NCI-H1694 (cell line): Measurements from ENCODE around the gene DNAH6.
"Not testable (repeated sequence)": the region's sequence is repeated elsewhere in the genome, so short reads cannot be mapped to it uniquely, and the experiment has no call there.

ENCODE experiments used
- DNase-seq: peaks from one replicate; lab custom pipeline; 2025; lab: John Stamatoyannopoulos, UW

Gene DNAH6

GRCh38 chr2:84838434-84839145 is 322.3 kb downstream of the DNAH6 start:
- no peak for DNase-seq

GRCh38 chr2:84839851-84840250 is 323.6 kb downstream of the DNAH6 start:
- DNase-seq = no peak

- no peak for DNase-seq
Measured at GRCh38 chr2:84840306-84840705, 324.0 kb downstream of the DNAH6 start.

GRCh38 chr2:84841577-84841976 is 325.3 kb downstream of the DNAH6 start:
- no peak for DNase-seq

- no peak for DNase-seq
Measured at GRCh38 chr2:84844141-84844540, 327.8 kb downstream of the DNAH6 start.

- DNase-seq = no peak
Measured at GRCh38 chr2:84846041-84846663, 329.9 kb downstream of the DNAH6 start.

GRCh38 chr2:84846741-84847142 is 330.4 kb downstream of the DNAH6 start:
- no peak for DNase-seq

GRCh38 chr2:84847326-84848050 is 331.2 kb downstream of the DNAH6 start:
- no peak for DNase-seq

- DNase-seq = peak; percentile 98
Measured at GRCh38 chr2:84849271-84849952, 333.1 kb downstream of the DNAH6 start.

- no peak for DNase-seq
Measured at GRCh38 chr2:84850471-84850870, 334.2 kb downstream of the DNAH6 start.

GRCh38 chr2:84851876-84852275 is 335.6 kb downstream of the DNAH6 start:
- DNase-seq = no peak

GRCh38 chr2:84854850-84855249 is 338.6 kb downstream of the DNAH6 start:
- no peak for DNase-seq

- no peak for DNase-seq
Measured at GRCh38 chr2:84855731-84856130, 339.4 kb downstream of the DNAH6 start.

- no peak for DNase-seq
Measured at GRCh38 chr2:84856787-84857186, 340.5 kb downstream of the DNAH6 start.

GRCh38 chr2:84857566-84857965 is 341.3 kb downstream of the DNAH6 start:
- DNase-seq = no peak

GRCh38 chr2:84858123-84858522 is 341.8 kb downstream of the DNAH6 start:
- DNase-seq = no peak

- DNase-seq = no peak
Measured at GRCh38 chr2:84858937-84859336, 342.6 kb downstream of the DNAH6 start.

GRCh38 chr2:84861539-84861938 is 345.2 kb downstream of the DNAH6 start:
- no peak for DNase-seq

GRCh38 chr2:84862006-84862405 is 345.7 kb downstream of the DNAH6 start:
- DNase-seq = no peak

- DNase-seq = peak; percentile 41
Measured at GRCh38 chr2:84865181-84865783, 349.0 kb downstream of the DNAH6 start.

- DNase-seq = no peak
Measured at GRCh38 chr2:84866122-84866521, 349.8 kb downstream of the DNAH6 start.

- not testable (repeated sequence) for DNase-seq
Measured at GRCh38 chr2:84868327-84868726, 352.0 kb downstream of the DNAH6 start.
